Activated CD4-positive, CD25-positive, alpha-beta regulatory T cell (primary cell): ENCODE data around the gene CASTOR2.
"Not testable (repeated sequence)": the region's sequence is repeated elsewhere in the genome, so short reads cannot be mapped to it uniquely, and the experiment has no call there.

Source experiments
- DNase-seq, 4 experiments: peaks; one replicate each; lab custom pipeline; 2025; lab: John Stamatoyannopoulos, UW

The CASTOR2 gene

DNA sequence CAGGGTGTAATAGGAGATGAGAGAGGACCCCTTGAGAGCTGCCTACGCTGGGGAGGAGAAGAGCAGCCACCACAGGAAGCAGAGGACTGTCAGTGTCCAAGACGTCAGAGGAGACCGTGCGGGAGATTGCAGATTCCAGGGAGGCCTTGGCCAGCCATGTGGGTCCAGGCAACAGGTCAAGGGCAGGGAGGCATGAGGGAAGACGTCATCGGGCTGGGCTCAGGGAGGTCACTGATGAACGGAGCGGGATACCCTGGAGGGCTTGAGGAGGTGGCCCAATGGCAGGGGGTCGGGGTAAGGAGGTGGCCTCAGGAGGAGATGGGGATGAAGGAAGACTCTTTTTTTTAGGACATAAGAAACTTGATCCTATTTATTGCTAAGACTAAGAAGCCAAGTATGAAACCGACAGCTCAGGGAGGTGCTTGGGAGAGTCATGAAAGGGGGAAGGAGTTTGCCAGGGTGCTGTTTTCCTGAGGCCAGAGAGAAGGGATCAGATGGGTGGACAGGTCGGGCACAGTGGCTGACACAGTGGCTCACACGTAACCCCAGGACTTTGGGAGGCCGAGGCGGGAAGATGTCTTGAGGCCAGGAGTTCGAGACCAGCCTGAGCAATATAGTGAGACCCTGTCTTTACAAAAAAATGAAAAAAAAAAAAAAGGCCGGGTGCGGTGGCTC lies 30.5 kb downstream of the CASTOR2 start:
- DNase-seq = not testable (repeated sequence)

DNA sequence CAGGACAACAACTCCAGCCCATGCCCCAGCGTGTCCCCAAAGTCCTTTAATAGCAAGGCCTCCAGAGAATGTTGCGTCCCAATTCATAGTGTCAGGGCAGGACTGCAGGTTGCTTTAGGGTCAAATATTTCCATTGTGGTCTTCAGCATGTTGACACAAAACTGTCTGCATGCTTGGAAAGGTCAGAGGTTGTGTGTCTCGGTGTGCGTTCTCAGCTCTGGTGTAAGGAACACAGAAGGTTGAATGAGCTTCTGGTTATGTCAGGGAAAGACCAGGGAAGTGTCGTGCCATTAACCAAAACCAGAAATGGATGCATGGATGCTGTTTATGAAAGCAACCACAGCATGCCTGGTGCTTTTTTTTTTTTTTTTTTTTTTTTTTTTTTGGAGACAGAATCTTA lies 31.9 kb downstream of the CASTOR2 start:
- not testable (repeated sequence) for DNase-seq

DNA sequence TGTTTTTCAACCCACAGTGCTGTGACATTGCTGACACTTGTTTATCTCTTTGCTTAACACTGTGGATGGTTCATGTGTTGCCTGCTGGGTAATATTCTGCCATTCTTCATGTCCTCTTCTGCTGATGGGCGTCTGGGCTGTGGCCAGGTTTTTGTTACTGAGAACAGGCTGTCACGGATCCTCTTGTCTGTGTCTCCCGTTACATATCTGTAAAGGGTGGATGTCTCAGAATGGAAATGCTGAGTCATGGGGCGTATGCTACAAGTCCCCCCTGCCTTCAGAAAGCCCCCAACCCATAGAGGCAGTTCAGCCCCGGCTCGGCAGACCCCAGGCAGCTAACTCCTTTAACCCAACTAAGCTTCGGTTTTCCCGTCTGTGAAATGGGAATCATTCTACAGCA lies 33.3 kb downstream of the CASTOR2 start:
- not testable (repeated sequence) for DNase-seq

DNA sequence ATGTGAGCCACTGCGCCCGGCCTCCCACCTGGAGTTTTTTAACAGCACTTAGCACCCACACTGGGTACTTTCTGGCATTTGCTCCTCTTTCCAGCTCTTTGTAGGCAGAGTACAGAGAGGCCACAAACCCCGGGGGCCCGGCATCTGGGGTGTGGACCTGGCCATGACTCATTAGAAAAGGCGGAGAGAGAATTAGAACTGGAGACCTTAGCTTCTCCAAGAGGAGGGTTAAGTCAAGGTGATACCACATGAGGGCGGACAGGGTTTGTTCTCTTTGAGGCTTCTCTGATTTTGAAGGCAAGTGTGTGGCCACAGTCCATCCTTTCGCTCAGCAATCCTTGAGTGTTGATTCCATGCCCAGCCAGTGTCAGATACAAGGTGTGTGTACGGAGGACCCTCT lies 36.9 kb downstream of the CASTOR2 start:
- DNase-seq = not testable (repeated sequence)

DNA sequence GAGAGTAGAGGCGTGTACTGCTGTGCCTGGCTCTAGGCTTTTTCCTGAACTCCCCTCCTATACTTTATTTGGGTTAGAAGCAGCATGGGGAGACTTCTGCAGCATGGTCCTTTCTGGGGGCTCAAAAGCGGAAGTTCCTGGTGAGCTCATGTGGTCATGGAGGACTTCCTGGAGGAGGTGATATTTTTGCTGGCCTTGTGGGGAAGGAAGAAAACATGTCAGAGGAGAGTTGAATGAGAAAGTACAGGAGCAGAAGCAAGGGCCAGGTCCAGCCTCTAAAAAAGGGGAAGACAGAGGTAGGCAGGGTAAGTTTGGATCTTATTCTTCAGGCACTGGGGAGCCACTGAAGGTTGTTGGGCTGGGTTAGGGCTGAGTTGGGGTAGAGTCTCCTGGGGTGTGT lies 45.5 kb downstream of the CASTOR2 start:
- no peak for DNase-seq

DNA sequence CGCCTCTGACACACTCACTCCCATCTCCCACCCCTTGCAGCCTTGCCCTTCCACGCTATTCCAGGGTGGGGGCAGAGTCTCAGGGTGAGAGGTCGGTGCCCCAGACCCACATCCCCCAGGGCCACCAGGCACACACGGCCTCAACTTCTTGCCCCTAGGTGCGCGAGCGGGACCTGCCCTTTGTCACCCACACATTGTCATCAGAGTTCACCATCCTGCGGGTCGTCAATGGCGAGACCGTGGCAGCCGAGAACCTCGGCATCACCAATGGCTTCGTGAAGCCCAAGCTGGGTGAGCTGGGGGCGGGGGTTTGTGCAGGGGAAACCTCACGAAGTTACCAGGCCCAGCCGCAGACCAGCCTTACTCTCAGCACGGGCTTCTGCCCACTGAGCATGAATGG lies 53.3 kb downstream of the CASTOR2 start:
- no peak for DNase-seq

GRCh38 chr7:75018570-75019364 lies 54.3 kb downstream of the CASTOR2 start:
- no peak for DNase-seq

DNA sequence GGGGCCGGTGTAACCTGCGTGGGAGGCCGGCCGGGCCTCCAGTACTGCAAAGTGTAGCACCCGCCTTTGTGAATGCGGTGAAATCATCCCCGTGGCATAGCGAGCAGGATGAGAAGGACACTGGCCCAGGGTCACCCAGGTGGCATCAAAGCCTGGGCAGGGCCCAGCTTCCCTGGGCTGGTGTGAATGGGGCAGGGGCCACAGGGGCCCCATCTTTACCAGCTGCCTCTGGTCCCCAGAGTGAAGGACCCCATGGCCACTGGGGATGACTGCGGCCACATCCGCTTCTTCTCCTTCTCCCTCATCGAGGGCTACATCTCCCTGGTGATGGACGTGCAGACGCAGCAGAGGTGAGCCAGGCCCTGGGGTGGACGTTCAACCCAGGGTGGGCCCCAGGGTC lies 55.3 kb downstream of the CASTOR2 start:
- no peak for DNase-seq

DNA sequence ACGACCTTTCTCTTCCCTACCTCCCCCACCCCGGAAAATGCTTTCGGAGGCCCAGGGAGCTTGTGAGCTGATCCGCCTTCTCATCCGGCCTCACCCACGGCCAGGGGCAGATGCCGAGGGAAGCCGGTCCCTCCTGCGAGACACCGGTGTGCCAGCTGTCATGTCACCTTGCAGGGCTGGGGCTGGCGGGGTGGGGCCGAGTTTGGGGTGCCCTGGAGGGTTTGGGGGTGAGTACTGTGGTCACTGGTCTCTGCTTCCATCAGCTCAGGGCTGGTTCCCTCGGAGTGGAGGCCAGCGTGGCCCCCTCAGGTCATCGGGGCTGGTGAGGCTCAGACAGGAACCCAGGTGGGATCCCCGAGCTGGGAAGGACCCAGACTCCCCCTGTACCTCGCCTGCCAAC lies 60.4 kb downstream of the CASTOR2 start:
- no peak for DNase-seq

DNA sequence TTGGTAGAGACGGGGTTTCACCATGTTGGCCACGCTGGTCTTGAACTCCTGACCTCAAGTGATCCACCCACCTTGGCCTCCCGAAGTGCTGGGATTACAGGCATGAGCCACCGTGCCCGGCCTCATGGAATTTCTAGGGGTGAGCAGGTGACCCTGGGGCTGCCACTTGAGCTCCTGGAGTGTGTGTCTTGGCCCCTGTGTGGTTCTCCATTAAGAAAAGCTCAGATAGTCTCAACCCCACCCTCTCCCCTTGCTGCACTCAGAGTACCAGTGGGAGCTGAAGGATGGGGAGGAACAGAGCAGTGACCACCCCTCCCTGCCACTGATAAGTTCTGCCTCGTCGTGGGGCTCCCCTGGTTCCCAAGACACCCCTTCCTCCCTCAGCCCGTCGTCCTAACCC lies 63.8 kb downstream of the CASTOR2 start:
- DNase-seq = no peak

- DNase-seq = no peak
These were observed 68.6 kb downstream of the CASTOR2 start for GRCh38 chr7:75033064-75033463.

- no peak for DNase-seq
These were observed 69.3 kb downstream of the CASTOR2 start for GRCh38 chr7:75033826-75034225.

- no peak for DNase-seq
These were observed 74.0 kb downstream of the CASTOR2 start for GRCh38 chr7:75038508-75038907.

- no peak for DNase-seq
These were observed 74.7 kb downstream of the CASTOR2 start for GRCh38 chr7:75039166-75039565.

DNA sequence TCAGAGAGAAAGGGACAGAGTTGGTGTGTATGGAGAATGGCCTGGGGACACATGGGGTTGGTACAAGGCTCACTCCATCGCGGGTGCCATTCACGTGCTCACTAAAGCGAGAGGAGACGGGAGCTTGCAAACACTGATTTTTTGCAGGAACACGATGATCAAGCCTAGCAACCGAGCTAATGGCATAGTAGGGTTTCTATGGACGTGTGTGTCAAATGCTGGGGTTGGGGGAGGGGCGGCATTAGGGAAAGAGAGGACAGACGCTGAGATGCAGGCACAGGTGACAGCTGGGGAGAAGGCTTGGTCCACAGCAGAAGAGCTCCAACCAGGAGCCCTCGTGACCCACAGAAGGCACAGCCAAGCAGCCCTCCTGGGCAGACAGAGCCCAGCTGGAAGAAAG lies 75.2 kb downstream of the CASTOR2 start:
- DNase-seq = no peak

DNA sequence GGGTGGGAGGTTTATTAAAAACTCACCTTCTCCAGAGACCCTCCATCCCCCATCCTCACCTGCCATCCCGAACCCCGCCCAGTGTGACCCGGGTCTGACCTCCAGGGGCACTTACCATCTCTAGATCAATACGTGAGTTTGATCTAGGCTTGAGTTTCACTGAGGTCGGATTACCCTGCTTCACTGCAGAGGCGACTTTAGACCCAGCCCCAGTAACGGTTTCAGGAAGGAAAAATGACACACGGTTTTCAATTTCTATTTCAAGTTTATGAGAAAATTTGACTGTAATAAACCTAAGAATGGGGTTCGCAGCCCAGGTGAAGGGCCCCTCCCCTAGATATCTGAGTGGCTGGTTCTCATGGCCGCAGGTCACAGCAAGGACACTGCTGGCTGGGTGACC lies 76.0 kb downstream of the CASTOR2 start:
- DNase-seq = no peak

DNA sequence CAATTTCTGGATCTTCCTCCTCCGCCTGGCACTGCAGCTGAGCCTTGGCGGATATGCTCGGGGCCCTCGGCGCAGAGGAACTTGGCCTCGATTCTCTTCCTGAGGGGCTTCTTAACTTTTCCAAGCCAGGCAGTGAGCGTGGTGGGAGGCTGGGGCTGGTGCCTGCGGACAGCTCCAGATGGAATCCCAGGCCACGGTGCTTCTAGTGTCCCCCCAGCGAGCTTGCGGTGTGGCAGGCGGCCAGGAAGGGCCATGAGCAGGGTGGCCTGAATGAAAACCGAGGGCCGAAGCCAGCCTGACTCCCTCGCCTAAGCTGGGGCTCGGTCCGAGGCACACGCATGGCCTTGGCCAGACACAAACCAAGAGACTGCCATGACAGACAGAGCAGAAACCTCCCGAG lies 77.8 kb downstream of the CASTOR2 start:
- DNase-seq = no peak

GRCh38 chr7:75042831-75043703 lies 78.6 kb downstream of the CASTOR2 start:
- no peak for DNase-seq

DNA sequence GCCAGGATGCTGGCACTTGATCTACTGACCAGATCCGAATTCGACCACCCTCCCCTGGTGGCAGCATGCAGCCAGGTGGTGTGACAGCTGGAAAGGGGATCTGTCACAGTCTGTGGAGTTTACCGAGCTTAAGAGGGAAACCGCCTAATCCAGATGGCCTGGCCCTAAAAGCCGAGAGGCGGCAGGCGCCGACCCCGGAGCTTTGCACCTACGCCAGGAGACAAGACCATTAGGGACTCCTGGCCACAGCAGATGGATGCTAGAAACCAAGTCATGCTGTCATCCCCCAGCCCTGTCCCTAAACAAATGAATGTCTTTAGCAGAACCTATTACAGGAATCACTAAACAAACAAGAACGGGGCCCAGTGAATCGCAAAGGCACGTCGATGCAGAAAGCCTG lies 81.4 kb downstream of the CASTOR2 start:
- no peak for DNase-seq

GRCh38 chr7:75048435-75049379 lies 84.2 kb downstream of the CASTOR2 start:
- DNase-seq = no peak

DNA sequence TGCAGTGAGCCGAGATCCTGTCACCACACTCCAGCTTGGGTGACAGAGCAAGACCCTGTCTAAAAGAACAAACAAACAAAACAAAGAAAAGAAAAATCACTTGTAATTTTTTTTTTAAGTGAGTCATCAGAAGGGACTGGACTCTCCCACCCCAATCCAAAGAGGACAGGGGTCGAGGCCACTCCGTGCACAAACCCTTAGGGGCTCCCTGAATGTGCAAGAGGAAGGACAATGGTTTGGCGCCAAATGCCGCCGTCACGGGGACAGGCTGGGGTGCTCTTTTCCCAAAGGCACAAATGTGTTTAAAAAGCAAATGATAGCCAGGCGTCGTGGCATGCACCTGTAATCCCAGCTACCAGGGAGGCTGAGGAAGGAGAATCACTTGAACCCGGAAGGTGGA lies 85.3 kb downstream of the CASTOR2 start:
- DNase-seq = no peak

DNA sequence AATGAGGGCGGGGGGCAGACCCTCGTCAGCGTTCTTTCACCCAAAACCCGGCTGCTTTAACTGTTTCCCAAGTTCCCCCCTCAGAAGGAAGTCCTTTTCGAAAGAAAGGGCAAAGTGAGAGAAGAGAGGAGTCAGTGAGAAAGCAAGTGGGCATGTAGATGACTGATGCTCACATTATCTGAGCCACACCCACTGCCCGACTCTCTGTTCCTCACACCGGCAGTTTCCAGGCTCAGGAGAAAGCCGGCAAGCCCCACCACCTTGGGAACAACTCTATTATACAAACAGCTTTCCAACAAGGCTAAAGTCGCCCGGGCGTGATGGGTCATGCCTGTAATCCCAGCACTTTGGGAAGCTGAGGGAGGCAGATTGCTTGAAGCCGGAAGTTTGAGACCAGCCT lies 86.0 kb downstream of the CASTOR2 start:
- DNase-seq = no peak
